Skeletal muscle tissue (tissue), 4 donors: Measurements from ENCODE around the gene ZNF688. TPM values are rescaled to one million over a fixed set of nuclear protein-coding genes. Genes with fewer than 3 reads are reported as not detected.
"Not testable (repeated sequence)": the region's sequence is repeated elsewhere in the genome, so short reads cannot be mapped to it uniquely, and the experiment has no call there.

Experiments
- H3K27ac ChIP-seq: one replicate; pipeline ENCODE4 v1.7.0; 2013; ENCODE audit warnings: mild to moderate bottlenecking, low read depth, low read length, inconsistent platforms
- H3K27me3 ChIP-seq, 3 donors: one replicate each; pipeline ENCODE4 v1.7.0; 2013; ENCODE audit warnings: low read length in 3 of 3; ENCODE audit not compliant: control insufficient read depth in 3 of 3, insufficient read depth in 3 of 3
- H3K36me3 ChIP-seq, 3 donors: one replicate each; pipeline ENCODE4 v1.7.0; 2013; ENCODE audit warnings: low read length in 3 of 3; ENCODE audit not compliant: control insufficient read depth in 3 of 3, insufficient read depth in 3 of 3
- H3K4me1 ChIP-seq, 3 donors: one replicate each; pipeline ENCODE4 v1.7.0; 2013; ENCODE audit warnings: low read length in 3 of 3, mild to moderate bottlenecking in 3 of 3; ENCODE audit not compliant: control insufficient read depth in 3 of 3, insufficient read depth in 3 of 3
- H3K4me3 ChIP-seq, 3 donors: one replicate each; pipeline ENCODE4 v1.7.0; 2013; ENCODE audit warnings: low read length in 3 of 3
- H3K9ac ChIP-seq, 3 donors: one replicate each; pipeline ENCODE4 v1.7.0; 2013; ENCODE audit warnings: low read length in 3 of 3, mild to moderate bottlenecking in 3 of 3, moderate library complexity in 2 of 3, low read depth in 1 of 3
- H3K9me3 ChIP-seq, 3 donors: one replicate each; pipeline ENCODE4 v1.7.0; 2013; ENCODE audit warnings: low read length in 3 of 3; ENCODE audit not compliant: control insufficient read depth in 3 of 3
- total RNA-seq: library from RNA; depleted of rRNA; stranded (reverse); fragments of >200 nt; gene quantifications from one replicate; pipeline ENCODE4 v1.2.3, GENCODE V29; 2014
- donor health status: Osteomylitis.

ZNF688 gene
- total RNA-seq, 1 donor from 2014 or later = 5.7 TPM

GRCh38 chr16:30527635-30528178 is 43.8 kb downstream of the ZNF688 start:
- Histone ChIP-seq H3K36me3 (peaks cover 19 to 25% (median 24%) of the 10 kb centered on the region in 3 donors), H3K4me3 (peak overlapping the region; percentile 61 to 88 (median 69)), H3K27me3 (no peaks in the 10 kb centered on the region), H3K27ac (peak overlapping the region; percentile 99), H3K4me1 (peaks cover 18 to 41% (median 21%) of the 10 kb centered on the region in 3 donors), H3K9ac (peak overlapping the region; percentile 54 to 95 (median 62)), H3K9me3 (no peaks in the 10 kb centered on the region)

- H3K9me3 ChIP-seq = no peaks in the 10 kb centered on the region
- peaks cover 14 to 23% (median 17%) of the 10 kb centered on the region in 3 donors for H3K36me3 ChIP-seq
- peak overlapping the region; percentile 92 to 98 (median 95) for H3K9ac ChIP-seq
- H3K27ac ChIP-seq = peak overlapping the region; percentile 99
- no peaks in the 10 kb centered on the region for H3K27me3 ChIP-seq
- peaks cover 18 to 42% (median 23%) of the 10 kb centered on the region in 3 donors for H3K4me1 ChIP-seq
- H3K4me3 ChIP-seq = peak overlapping the region; percentile 78 to 88 (median 78)
These were observed 44.5 kb downstream of the ZNF688 start for GRCh38 chr16:30526823-30527634.

- Histone ChIP-seq H3K9ac (peak within 1 kb of the TSS; percentile 92 to 98 (median 95)), H3K27me3 (no peaks in the 10 kb centered on the region), H3K27ac (peak within 1 kb of the TSS; percentile 99), H3K4me3 (peak within 1 kb of the TSS; percentile 78 to 88 (median 78)), H3K36me3 (peaks cover 9 to 17% (median 17%) of the 10 kb centered on the region in 3 donors), H3K4me1 (peaks cover 18 to 47% (median 27%) of the 10 kb centered on the region in 3 donors), H3K9me3 (no peaks in the 10 kb centered on the region)
These were observed 45.2 kb downstream of the ZNF688 start, which contains the start of gene ZNF768 for GRCh38 chr16:30526137-30526822. TSS of gene ZNF768 (minus strand) at chr16:30526566. CDS start at chr16:30526413, 153 bp downstream.

DNA sequence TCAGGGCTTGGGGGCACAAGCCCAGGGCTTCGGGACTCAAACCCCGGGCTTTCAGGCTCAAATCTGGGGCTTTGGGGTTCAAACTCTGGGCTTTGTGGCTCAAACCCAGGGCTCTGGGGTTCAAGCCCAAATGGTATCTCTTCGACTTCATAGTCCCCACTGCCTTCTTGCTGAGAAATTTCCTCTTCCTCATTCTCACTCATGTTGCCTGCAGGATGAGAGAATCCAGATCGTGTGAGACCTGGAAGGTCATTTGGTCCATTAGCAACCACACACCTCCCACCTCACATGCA is 45.7 kb downstream of the ZNF688 start:
- H3K27me3 ChIP-seq = no peaks in the 10 kb centered on the region
- peak overlapping the region; percentile 99 for H3K27ac ChIP-seq
- H3K9ac ChIP-seq = peak overlapping the region; percentile 74 to 85 (median 79)

DNA sequence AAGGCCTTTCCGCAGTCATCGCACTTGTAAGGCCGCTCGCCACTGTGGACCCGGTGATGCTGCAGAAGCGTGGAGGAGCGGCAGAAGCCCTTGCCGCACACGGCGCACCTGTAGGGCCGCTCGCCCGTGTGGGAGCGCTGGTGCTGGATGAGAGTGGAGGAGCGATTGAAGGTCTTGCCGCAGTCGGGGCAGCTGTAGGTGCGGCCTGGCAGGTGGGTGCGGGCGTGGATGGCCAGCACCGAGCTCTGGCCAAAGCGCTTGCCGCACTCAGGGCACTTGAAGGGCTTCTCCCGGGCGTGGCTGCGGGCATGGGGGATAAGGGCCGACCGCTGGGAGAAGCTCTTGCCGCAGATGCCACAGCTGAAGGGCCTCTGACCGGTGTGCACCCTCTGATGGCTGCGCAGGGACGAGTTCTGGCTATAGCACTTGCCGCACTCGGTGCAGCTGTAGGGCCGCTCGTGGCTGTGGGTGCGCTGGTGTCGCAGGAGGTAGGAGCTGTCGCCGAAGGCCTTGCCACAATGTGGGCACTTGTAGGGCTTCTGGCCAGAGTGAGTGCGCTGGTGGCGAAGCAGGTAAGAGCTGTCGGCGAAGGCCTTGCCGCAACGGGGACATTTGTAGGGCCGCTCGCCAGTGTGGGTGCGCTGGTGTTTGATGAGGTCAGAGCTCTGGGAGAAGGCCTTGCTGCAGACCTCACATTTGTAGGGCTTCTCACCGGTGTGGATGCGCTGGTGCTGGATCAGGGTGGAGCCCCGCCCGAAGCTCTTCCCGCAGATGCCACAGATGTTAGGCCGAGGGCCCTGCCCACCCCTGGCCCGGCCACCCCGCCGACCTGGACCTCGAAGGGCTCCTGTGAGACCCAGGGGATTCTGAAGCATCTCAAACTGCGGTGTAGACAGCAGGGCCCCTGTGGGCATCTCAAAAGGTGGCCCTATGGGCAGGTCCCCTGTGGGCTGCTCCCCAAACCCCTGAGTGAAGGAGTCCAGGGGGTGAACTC is 46.6 kb downstream of the ZNF688 start:
- H3K36me3 ChIP-seq = peaks cover 4 to 8% (median 7%) of the 10 kb centered on the region in 3 donors
- no peaks in the 10 kb centered on the region for H3K27me3 ChIP-seq
- H3K4me3 ChIP-seq = no peak overlapping the region
- H3K4me1 ChIP-seq = peaks cover 18 to 44% (median 27%) of the 10 kb centered on the region in 3 donors
- peak overlapping the region in 1 of 3 donors; percentile 85 for H3K9ac ChIP-seq
- H3K27ac ChIP-seq = no peak overlapping the region
- H3K9me3 ChIP-seq = no peaks in the 10 kb centered on the region

More for the DNA sequence above, 45.7 kb downstream of the ZNF688 start:
- H3K9me3 ChIP-seq = no peaks in the 10 kb centered on the region
- peaks cover 18 to 47% (median 27%) of the 10 kb centered on the region in 3 donors for H3K4me1 ChIP-seq
- peak overlapping the region; percentile 69 to 78 (median 76) for H3K4me3 ChIP-seq
- H3K36me3 ChIP-seq = peaks cover 7 to 13% (median 12%) of the 10 kb centered on the region in 3 donors

DNA sequence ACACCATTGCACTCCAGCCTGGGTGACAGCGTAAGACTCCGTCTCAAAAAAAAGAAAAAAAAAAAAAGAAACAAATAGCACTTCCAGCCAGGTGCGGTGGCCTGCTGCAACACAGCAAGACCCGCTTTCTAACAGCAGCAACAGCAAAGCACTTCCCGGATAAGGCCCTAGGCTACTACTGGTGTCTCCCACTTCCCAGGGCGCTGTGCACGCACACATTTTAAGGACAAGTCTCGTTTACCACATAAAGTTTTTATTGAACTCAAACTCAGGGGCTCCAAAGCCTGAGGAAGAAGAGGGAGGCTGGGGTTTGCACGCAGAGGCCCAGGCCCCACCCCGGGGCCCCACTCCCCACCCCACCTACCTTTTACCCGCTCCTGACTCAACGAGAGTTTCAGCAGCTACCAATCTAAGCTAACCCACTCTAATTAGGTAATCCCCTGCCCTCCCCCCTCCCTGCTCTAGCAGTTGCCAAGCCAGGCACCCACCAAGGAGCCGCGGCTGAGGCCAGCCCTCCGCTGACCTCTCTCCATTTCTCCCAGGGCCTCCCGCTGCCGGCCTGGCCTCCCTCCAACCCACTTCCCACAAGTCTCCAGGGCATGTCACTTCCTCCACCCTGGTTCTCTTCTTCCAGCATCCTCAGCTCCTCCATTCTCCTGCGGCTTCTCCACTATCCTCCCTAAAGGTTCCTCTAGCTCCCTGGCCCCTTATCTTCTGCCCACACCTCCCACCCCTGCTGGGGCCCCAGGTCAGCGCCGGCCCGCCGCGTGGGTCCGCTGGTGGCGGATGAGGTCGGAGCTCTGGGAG is 47.5 kb downstream of the ZNF688 start:
- H3K9me3 ChIP-seq = no peaks in the 10 kb centered on the region
- H3K4me3 ChIP-seq = no peak overlapping the region
- H3K27ac ChIP-seq = no peak overlapping the region

DNA sequence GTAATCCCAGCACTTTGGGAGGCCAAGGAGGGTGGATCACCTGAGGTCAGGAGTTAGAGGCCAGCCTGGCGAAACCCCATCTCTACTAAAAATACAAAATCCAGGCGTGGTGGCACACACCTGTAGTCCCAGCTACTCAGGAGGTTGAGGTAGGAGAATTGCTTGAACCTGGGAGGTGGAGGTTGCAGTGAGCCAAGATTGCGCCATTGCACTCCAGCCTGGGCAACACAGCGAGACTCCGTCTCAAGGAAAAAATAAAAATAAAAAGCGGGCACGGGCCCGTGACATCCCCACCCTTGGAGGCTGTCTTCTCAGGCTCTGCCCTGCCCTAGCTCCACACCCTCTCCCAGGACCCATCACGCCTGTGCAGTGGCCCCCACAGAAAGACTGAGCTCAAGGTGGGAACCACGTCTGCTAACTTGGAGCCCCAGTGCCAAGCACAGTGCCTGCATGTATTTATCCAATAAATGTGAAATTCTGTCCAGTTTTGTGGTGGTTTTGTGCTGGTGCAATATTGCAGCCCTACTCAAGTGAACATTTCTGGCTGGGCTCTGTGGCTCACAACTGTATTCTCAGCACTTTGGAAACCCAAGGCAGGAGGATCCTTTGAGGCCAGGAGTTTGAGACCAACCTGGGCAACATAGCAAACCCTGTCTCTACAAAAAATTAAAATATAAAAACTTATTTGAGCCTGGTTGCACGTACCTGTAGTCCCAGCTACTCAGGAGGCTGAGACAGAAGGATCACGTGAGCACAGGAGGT is 48.6 kb downstream of the ZNF688 start:
- not testable (repeated sequence) for H3K4me3 ChIP-seq, H3K27ac ChIP-seq, H3K9me3 ChIP-seq, H3K9ac ChIP-seq, H3K36me3 ChIP-seq, H3K27me3 ChIP-seq
- H3K4me1 ChIP-seq = peaks cover 6 to 29% (median 15%) of the 10 kb centered on the region in 3 donors

More for the DNA sequence above, 47.5 kb downstream of the ZNF688 start:
- H3K9ac ChIP-seq = peak overlapping the region in 1 of 3 donors; percentile 33
- no peaks in the 10 kb centered on the region for H3K27me3 ChIP-seq
- H3K36me3 ChIP-seq = peaks cover 4 to 8% (median 7%) of the 10 kb centered on the region in 3 donors
- peaks cover 14 to 38% (median 23%) of the 10 kb centered on the region in 3 donors for H3K4me1 ChIP-seq

GRCh38 chr16:30521873-30522641 is 49.5 kb downstream of the ZNF688 start:
- H3K4me1 ChIP-seq = peaks cover 0 to 23% (median 11%) of the 10 kb centered on the region in 3 donors
- H3K27me3 ChIP-seq = peaks cover 0 to 3% (median 0%) of the 10 kb centered on the region in 3 donors
- no peak overlapping the region for H3K27ac ChIP-seq
- H3K9ac ChIP-seq = peak overlapping the region; percentile 3 to 45 (median 13)
- H3K36me3 ChIP-seq = peaks cover 4 to 8% (median 7%) of the 10 kb centered on the region in 3 donors
- H3K9me3 ChIP-seq = no peaks in the 10 kb centered on the region
- H3K4me3 ChIP-seq = no peak overlapping the region
